Hippocampal formation (tissue), 2 donors: ENCODE data around the gene KRTAP5-5.

Source experiments
- DNase-seq, 2 donors: peaks; one replicate each; lab custom pipeline; 2025; lab: John Stamatoyannopoulos, UW

KRTAP5-5 gene

GRCh38 chr11:1679881-1680280, 50.3 kb downstream of the KRTAP5-5 start:
- no peak for DNase-seq
